ENCODE data around the gene CAPN12. TPM values are rescaled to one million over a fixed set of nuclear protein-coding genes. Genes with fewer than 3 reads are reported as not detected.
"Not testable (repeated sequence)": the region's sequence is repeated elsewhere in the genome, so short reads cannot be mapped to it uniquely, and the experiment has no call there.

The CAPN12 gene
- total RNA-seq, 1 experiment from 2014 or later: 14.7 TPM

DNA sequence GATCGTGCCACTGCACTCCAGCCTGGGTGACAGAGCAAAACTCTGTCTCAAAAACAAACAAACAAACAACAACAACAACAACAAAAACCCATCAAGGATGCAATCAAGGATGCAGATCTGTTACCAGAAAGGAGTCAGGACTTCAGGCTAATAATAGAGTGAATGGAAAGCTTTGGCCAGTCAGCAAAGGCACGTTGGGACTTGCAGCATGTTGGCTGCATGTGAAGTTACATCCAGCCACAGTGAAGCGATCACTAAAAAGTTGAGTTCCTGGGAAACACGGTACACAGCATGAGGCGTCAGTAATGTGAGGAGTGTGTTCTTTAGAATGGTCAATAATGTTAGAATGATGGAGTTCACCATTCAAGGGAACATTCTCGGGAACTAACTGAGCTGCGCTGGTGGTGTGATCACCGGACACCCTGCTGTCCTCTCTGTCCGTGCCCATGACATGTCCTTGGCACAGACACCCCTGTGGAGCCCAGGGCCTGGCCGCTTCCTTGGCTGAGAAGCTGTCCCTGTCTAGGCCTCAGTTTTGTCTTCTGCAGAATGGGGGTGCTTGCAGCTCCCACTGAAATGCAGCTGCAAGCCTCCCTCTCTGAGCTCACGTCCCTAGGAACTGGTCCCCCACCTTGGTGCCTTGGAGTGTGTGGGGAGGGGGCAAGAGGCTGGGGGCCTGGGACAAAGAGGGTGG is 42.4 kb upstream of the CAPN12 start:
- TF ChIP-seq, protein P1, sequence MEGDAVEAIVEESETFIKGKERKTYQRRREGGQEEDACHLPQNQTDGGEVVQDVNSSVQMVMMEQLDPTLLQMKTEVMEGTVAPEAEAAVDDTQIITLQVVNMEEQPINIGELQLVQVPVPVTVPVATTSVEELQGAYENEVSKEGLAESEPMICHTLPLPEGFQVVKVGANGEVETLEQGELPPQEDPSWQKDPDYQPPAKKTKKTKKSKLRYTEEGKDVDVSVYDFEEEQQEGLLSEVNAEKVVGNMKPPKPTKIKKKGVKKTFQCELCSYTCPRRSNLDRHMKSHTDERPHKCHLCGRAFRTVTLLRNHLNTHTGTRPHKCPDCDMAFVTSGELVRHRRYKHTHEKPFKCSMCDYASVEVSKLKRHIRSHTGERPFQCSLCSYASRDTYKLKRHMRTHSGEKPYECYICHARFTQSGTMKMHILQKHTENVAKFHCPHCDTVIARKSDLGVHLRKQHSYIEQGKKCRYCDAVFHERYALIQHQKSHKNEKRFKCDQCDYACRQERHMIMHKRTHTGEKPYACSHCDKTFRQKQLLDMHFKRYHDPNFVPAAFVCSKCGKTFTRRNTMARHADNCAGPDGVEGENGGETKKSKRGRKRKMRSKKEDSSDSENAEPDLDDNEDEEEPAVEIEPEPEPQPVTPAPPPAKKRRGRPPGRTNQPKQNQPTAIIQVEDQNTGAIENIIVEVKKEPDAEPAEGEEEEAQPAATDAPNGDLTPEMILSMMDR (IDR thresholded peaks at IDR 0.05; ENCODE audit: unreplicated experiment): no peak

DNA sequence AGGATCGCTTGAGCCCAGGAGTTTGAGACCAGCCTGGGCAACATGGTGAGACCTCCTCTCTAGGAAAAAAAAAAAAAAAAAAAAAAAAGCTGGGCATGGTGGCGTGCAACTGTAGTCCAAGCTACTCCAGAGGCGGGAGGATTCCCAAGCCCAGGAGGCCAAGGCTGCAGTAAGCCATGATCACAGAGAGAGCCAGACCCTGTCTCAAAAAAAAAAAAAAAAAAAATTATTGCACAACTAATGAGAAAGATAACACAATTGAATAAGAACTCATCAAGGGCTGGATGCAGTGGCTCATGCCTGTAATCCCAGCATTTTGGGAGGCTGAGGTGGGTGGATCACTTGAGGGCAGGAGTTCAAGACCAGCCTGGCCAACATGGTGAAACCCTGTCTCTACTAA is 41.8 kb upstream of the CAPN12 start:
- BruUV-seq (replicated peaks); CTCF ChIA-PET; DNase-seq; H3K27ac Mint-ChIP-seq (ENCODE audit: unreplicated experiment); H3K36me3 Mint-ChIP-seq (ENCODE audit: insufficient read depth, unreplicated experiment); intact Hi-C loops (cut with micrococcal nuclease; ENCODE audit: unreplicated experiment); H3K9me3 Mint-ChIP-seq (ENCODE audit: low read depth, unreplicated experiment); H3K4me3 Mint-ChIP-seq (ENCODE audit: low read depth, unreplicated experiment); H3K27me3 Mint-ChIP-seq (ENCODE audit: unreplicated experiment): not testable (repeated sequence)
- H3K4me1 Mint-ChIP-seq (ENCODE audit: low read depth, unreplicated experiment): peaks cover 24% of the 10 kb centered on the region

More for the DNA sequence above, 42.4 kb upstream of the CAPN12 start:
- BruUV-seq (replicated peaks): no TSS peak
- intact Hi-C loops (cut with micrococcal nuclease; ENCODE audit: unreplicated experiment): no loop called here
- Mint-ChIP-seq H3K4me3 (ENCODE audit: low read depth, unreplicated experiment) (no peak overlapping the region), H3K9me3 (ENCODE audit: low read depth, unreplicated experiment) (no peaks in the 10 kb centered on the region), H3K27me3 (ENCODE audit: unreplicated experiment) (no peaks in the 10 kb centered on the region), H3K4me1 (ENCODE audit: low read depth, unreplicated experiment) (peaks cover 24% of the 10 kb centered on the region), H3K27ac (ENCODE audit: unreplicated experiment) (no peak overlapping the region), H3K36me3 (ENCODE audit: insufficient read depth, unreplicated experiment) (no peaks in the 10 kb centered on the region)
- DNase-seq: no peak
- CTCF ChIA-PET: no interaction called here

GRCh38 chr19:38785187-38785699 is 41.0 kb upstream of the CAPN12 start:
- H3K4me3 Mint-ChIP-seq (ENCODE audit: low read depth, unreplicated experiment): no peak overlapping the region
- no TSS peak for BruUV-seq (replicated peaks)
- H3K27ac Mint-ChIP-seq (ENCODE audit: unreplicated experiment): no peak overlapping the region
- TF ChIP-seq, protein P1 (IDR thresholded peaks at IDR 0.05; ENCODE audit: unreplicated experiment): no peak
- H3K4me1 Mint-ChIP-seq (ENCODE audit: low read depth, unreplicated experiment): peaks cover 24% of the 10 kb centered on the region
- intact Hi-C loops (cut with micrococcal nuclease; ENCODE audit: unreplicated experiment): no loop called here
- H3K36me3 Mint-ChIP-seq (ENCODE audit: insufficient read depth, unreplicated experiment): no peaks in the 10 kb centered on the region
- no peaks in the 10 kb centered on the region for H3K9me3 Mint-ChIP-seq (ENCODE audit: low read depth, unreplicated experiment)
- H3K27me3 Mint-ChIP-seq (ENCODE audit: unreplicated experiment): no peaks in the 10 kb centered on the region
- DNase-seq: no peak
- CTCF ChIA-PET: no interaction called here

- no peak overlapping the region for H3K4me3 Mint-ChIP-seq (ENCODE audit: low read depth, unreplicated experiment)
- peaks cover 24% of the 10 kb centered on the region for H3K4me1 Mint-ChIP-seq (ENCODE audit: low read depth, unreplicated experiment)
- TF ChIP-seq, protein P1 (IDR thresholded peaks at IDR 0.05; ENCODE audit: unreplicated experiment): no peak
- no peaks in the 10 kb centered on the region for H3K9me3 Mint-ChIP-seq (ENCODE audit: low read depth, unreplicated experiment)
- no peaks in the 10 kb centered on the region for H3K27me3 Mint-ChIP-seq (ENCODE audit: unreplicated experiment)
- H3K27ac Mint-ChIP-seq (ENCODE audit: unreplicated experiment): no peak overlapping the region
- H3K36me3 Mint-ChIP-seq (ENCODE audit: insufficient read depth, unreplicated experiment): no peaks in the 10 kb centered on the region
- BruUV-seq (replicated peaks): no TSS peak
- DNase-seq: peak; percentile 41
- intact Hi-C loops (cut with micrococcal nuclease; ENCODE audit: unreplicated experiment): no loop called here
- CTCF ChIA-PET: interaction anchor here (0.7 kb wide), 2 partner anchors 51 to 1599 kb away, joined by 3 to 4 read pairs; no protein-coding TSS in a partner anchor
These were observed 40.0 kb upstream of the CAPN12 start for GRCh38 chr19:38784224-38784623.

- H3K9me3 Mint-ChIP-seq (ENCODE audit: low read depth, unreplicated experiment); intact Hi-C loops (cut with micrococcal nuclease; ENCODE audit: unreplicated experiment); DNase-seq; BruUV-seq (replicated peaks); H3K36me3 Mint-ChIP-seq (ENCODE audit: insufficient read depth, unreplicated experiment); H3K27me3 Mint-ChIP-seq (ENCODE audit: unreplicated experiment); H3K27ac Mint-ChIP-seq (ENCODE audit: unreplicated experiment); H3K4me3 Mint-ChIP-seq (ENCODE audit: low read depth, unreplicated experiment): not testable (repeated sequence)
- CTCF ChIA-PET: interaction anchor here (0.6 kb wide), 1 partner anchor 927 kb away, joined by 3 read pairs; no protein-coding TSS in a partner anchor
- peaks cover 13% of the 10 kb centered on the region for H3K4me1 Mint-ChIP-seq (ENCODE audit: low read depth, unreplicated experiment)
These were observed 37.9 kb upstream of the CAPN12 start for GRCh38 chr19:38782212-38782611.
